H1 (cell line): ENCODE results near the gene OLFM3. TPM values are rescaled to one million over a fixed set of nuclear protein-coding genes. Genes with fewer than 3 reads are reported as not detected.

Experiments
- CTCF ChIA-PET: fragments of 300-600 bp; sonication (Branson Sonifier 250); formaldehyde crosslinking; loops from one replicate; lab custom pipeline; 2021; ENCODE audit not compliant: partially characterized antibody; lab: Charles Lee
- POLR2A ChIA-PET: fragments of 300-600 bp; sonication (Branson Sonifier 250); formaldehyde crosslinking; loops from one replicate; lab custom pipeline; 2021; ENCODE audit warnings: inconsistent platforms; ENCODE audit not compliant: partially characterized antibody; lab: Charles Lee
- DNase-seq, 2 experiments: peaks; one replicate each; pipeline versions ENCODE4 v3.0.0 to v3.0.0-alpha.2; 2010 to 2022; ENCODE audit warnings: low spot score in 2 of 2, low read depth in 1 of 2, mixed read lengths in 1 of 2
- FAIRE-seq: peaks from 2 replicates; lab custom pipeline; 2011; peaks lifted over from hg19 to GRCh38; lab: Jason Lieb, UNC
- H2AFZ ChIP-seq: 2 replicates; pipeline ENCODE4 v1.8.1; 2012; ENCODE audit warnings: low read length, inconsistent platforms
- H2AK5ac ChIP-seq: 2 replicates; pipeline ENCODE4 v1.6.1; 2013; ENCODE audit warnings: low read depth, low read length
- H2BK120ac ChIP-seq: replicated peaks from 2 replicates; pipeline ENCODE3; 2013; ENCODE audit warnings: low read depth, low read length, inconsistent platforms
- H2BK12ac ChIP-seq: 2 replicates; pipeline ENCODE4 v1.6.1; 2013; ENCODE audit warnings: low read depth, low read length
- H2BK15ac ChIP-seq: 2 replicates; pipeline ENCODE4 v1.6.1; 2013; ENCODE audit warnings: low read length
- H2BK20ac ChIP-seq: 2 replicates; pipeline ENCODE4 v1.6.1; 2013; ENCODE audit warnings: low read length
- H2BK5ac ChIP-seq: 2 replicates; pipeline ENCODE4 v1.6.1; 2013; ENCODE audit warnings: low read depth, low read length
- H3K14ac ChIP-seq: 2 replicates; pipeline ENCODE4 v1.6.1; 2013; ENCODE audit warnings: inconsistent platforms; ENCODE audit not compliant: insufficient read length
- H3K18ac ChIP-seq: 2 replicates; pipeline ENCODE4 v1.6.1; 2013; ENCODE audit warnings: low read length; ENCODE audit errors: extremely low read depth
- H3K23ac ChIP-seq: 2 replicates; pipeline ENCODE4 v1.6.1; 2013; ENCODE audit warnings: inconsistent platforms; ENCODE audit not compliant: insufficient read length
- H3K23me2 ChIP-seq: 2 replicates; pipeline ENCODE4 v1.6.1; 2013; ENCODE audit warnings: low read depth, low read length
- H3K27ac ChIP-seq: 2 replicates; pipeline ENCODE4 v1.6.1; 2011; ENCODE audit warnings: low read depth, low read length, inconsistent platforms
- H3K27me3 ChIP-seq, 4 experiments: replicated peaks in 1 of 4; 1 replicate in 1 of 4; 2 replicates in 3 of 4; pipeline versions ENCODE4 v1.6.1 to v1.8.1; 2011 to 2013; ENCODE audit warnings: low read length in 3 of 4, mild to moderate bottlenecking in 3 of 4, inconsistent platforms in 2 of 4, mixed read lengths in 2 of 4, moderate library complexity in 1 of 4; ENCODE audit not compliant: control insufficient read depth in 3 of 4, insufficient read depth in 3 of 4; ENCODE audit errors: extremely low read depth in 1 of 4
- H3K36me3 ChIP-seq, 4 experiments: 2 replicates each; pipeline versions ENCODE4 v1.6.1 to v1.8.1; 2011 to 2013; ENCODE audit warnings: mild to moderate bottlenecking in 4 of 4, low read length in 3 of 4, moderate library complexity in 2 of 4, control low read depth in 1 of 4, inconsistent platforms in 1 of 4; ENCODE audit not compliant: insufficient read depth in 4 of 4, control insufficient read depth in 2 of 4
- H3K4ac ChIP-seq: replicated peaks from 2 replicates; pipeline ENCODE3; 2013; ENCODE audit warnings: low read length, low read depth, mixed read lengths, inconsistent platforms; ENCODE audit not compliant: insufficient read length
- H3K4me1 ChIP-seq, 4 experiments: replicated peaks in 1 of 4; 1 replicate in 1 of 4; 2 replicates in 3 of 4; pipeline versions ENCODE4 v1.6.1 to v1.8.1; 2011 to 2013; ENCODE audit warnings: low read length in 3 of 4, inconsistent platforms in 2 of 4, mixed read lengths in 1 of 4; ENCODE audit not compliant: insufficient read depth in 4 of 4, control insufficient read depth in 3 of 4
- H3K4me2 ChIP-seq, 2 experiments: 2 replicates each; pipeline versions ENCODE4 v1.6.1 to v1.8.1; 2011 to 2013; ENCODE audit warnings: low read depth in 2 of 2, low read length in 2 of 2, control low read depth in 1 of 2, inconsistent platforms in 1 of 2, mild to moderate bottlenecking in 1 of 2; ENCODE audit not compliant: insufficient read depth in 1 of 2
- H3K4me3 ChIP-seq, 4 experiments: fragments of 200-600, 300-600 bp in 1 of 4; sonication (generic), shearing (Covaris generic), sonication (Bioruptor Twin) in 1 of 4; 2 replicates each; pipeline versions ENCODE4 v1.5.1 to v1.8.1; 2011 to 2016; ENCODE audit warnings: low read length in 4 of 4, low read depth in 3 of 4, control low read depth in 2 of 4, inconsistent platforms in 2 of 4, mild to moderate bottlenecking in 2 of 4, mixed read lengths in 1 of 4, moderate library complexity in 1 of 4; ENCODE audit not compliant: insufficient read depth in 2 of 4; ENCODE audit errors: extremely low read depth in 1 of 4
- H3K56ac ChIP-seq: replicated peaks from 2 replicates; pipeline ENCODE3; 2013; ENCODE audit warnings: low read depth, mild to moderate bottlenecking, mixed read lengths, low read length, inconsistent platforms; ENCODE audit not compliant: insufficient read length
- H3K79me1 ChIP-seq: 2 replicates; pipeline ENCODE4 v1.6.1; 2013; ENCODE audit warnings: low read depth, low read length, control low read depth
- H3K79me2 ChIP-seq, 2 experiments: 2 replicates each; pipeline versions ENCODE4 v1.6.1 to v1.8.1; 2012 to 2013; ENCODE audit warnings: low read length in 2 of 2, mild to moderate bottlenecking in 2 of 2, inconsistent platforms in 1 of 2; ENCODE audit not compliant: insufficient read depth in 2 of 2, control insufficient read depth in 1 of 2
- H3K9ac ChIP-seq, 4 experiments: replicated peaks in 1 of 4; 1 replicate in 1 of 4; 2 replicates in 3 of 4; pipeline versions ENCODE4 v1.6.1 to v1.8.1; 2011 to 2013; ENCODE audit warnings: low read depth in 3 of 4, low read length in 3 of 4, control low read depth in 2 of 4, mild to moderate bottlenecking in 2 of 4, moderate library complexity in 2 of 4, inconsistent platforms in 1 of 4; ENCODE audit errors: extremely low read depth in 1 of 4
- H3K9me3 ChIP-seq, 2 experiments: 2 replicates each; pipeline versions ENCODE4 v1.6.1 to v1.8.1; 2012 to 2013; ENCODE audit warnings: mild to moderate bottlenecking in 2 of 2, moderate library complexity in 2 of 2, control low read depth in 1 of 2, inconsistent platforms in 1 of 2, low read depth in 1 of 2, low read length in 1 of 2, mixed read lengths in 1 of 2; ENCODE audit not compliant: insufficient read depth in 2 of 2
- H4K20me1 ChIP-seq, 2 experiments: replicated peaks in 1 of 2; 2 replicates each; pipeline versions ENCODE3 to v1.8.1; 2011 to 2013; ENCODE audit warnings: inconsistent platforms in 2 of 2, low read length in 2 of 2, mild to moderate bottlenecking in 1 of 2; ENCODE audit not compliant: insufficient read depth in 2 of 2, control insufficient read depth in 1 of 2
- H4K5ac ChIP-seq: 2 replicates; pipeline ENCODE4 v1.6.1; 2013; ENCODE audit warnings: low read length, low read depth, mixed read lengths, inconsistent platforms; ENCODE audit not compliant: insufficient read length
- H4K8ac ChIP-seq: 2 replicates; pipeline ENCODE4 v1.8.0; 2013; ENCODE audit warnings: mild to moderate bottlenecking, moderate library complexity, low read length, inconsistent platforms; ENCODE audit not compliant: insufficient read depth; ENCODE audit errors: extremely low read depth
- H4K91ac ChIP-seq: replicated peaks from 2 replicates; pipeline ENCODE3; 2013; ENCODE audit warnings: low read length, mixed read lengths, inconsistent platforms; ENCODE audit not compliant: insufficient read length
- CEBPB ChIP-seq: IDR thresholded peaks from 2 replicates; pipeline ENCODE4 v1.6.1; 2012; ENCODE audit warnings: low read depth, low read length
- CHD2 ChIP-seq: IDR thresholded peaks from 2 replicates; pipeline ENCODE4 v1.6.1; 2012; ENCODE audit warnings: low read length, improper control_type of control experiment
- EP300 ChIP-seq, 2 experiments: IDR thresholded peaks; 1 replicate in 1 of 2; 2 replicates in 1 of 2; pipeline ENCODE4 v1.6.1; 2011 to 2012; ENCODE audit warnings: low read depth in 2 of 2, low read length in 2 of 2, mild to moderate bottlenecking in 2 of 2, borderline replicate concordance in 1 of 2, inconsistent platforms in 1 of 2, moderate library complexity in 1 of 2
- GABPA ChIP-seq: IDR thresholded peaks from 2 replicates; pipeline ENCODE4 v1.6.1; 2011; ENCODE audit warnings: mild to moderate bottlenecking, low read length, moderate library complexity, borderline replicate concordance; ENCODE audit not compliant: insufficient read depth
- GTF2F1 ChIP-seq: IDR thresholded peaks from 2 replicates; pipeline ENCODE4 v1.6.1; 2012; ENCODE audit warnings: low read depth, low read length, improper control_type of control experiment, borderline replicate concordance
- KDM5A ChIP-seq: fragments of 200-600 bp; IDR thresholded peaks from 2 replicates; pipeline ENCODE4 v1.7.1; 2012; ENCODE audit warnings: mild to moderate bottlenecking, low read length, inconsistent platforms, mixed read lengths
- NANOG ChIP-seq: IDR thresholded peaks from 2 replicates; pipeline ENCODE4 v1.6.1; 2011; ENCODE audit warnings: low read length, low read depth, mild to moderate bottlenecking, inconsistent platforms; ENCODE audit not compliant: insufficient read depth, poor library complexity, severe bottlenecking
- POLR2A ChIP-seq, 2 experiments: IDR thresholded peaks; 1 replicate in 1 of 2; 2 replicates in 1 of 2; pipeline ENCODE4 v1.6.1; 2011; ENCODE audit warnings: low read depth in 2 of 2, low read length in 2 of 2, mild to moderate bottlenecking in 2 of 2; ENCODE audit errors: control extremely low read depth in 1 of 2
- RXRA ChIP-seq: IDR thresholded peaks from 2 replicates; pipeline ENCODE4 v1.6.1; 2011; ENCODE audit warnings: low read depth, mild to moderate bottlenecking, low read length, moderate library complexity; ENCODE audit not compliant: insufficient read depth
- SRF ChIP-seq: IDR thresholded peaks from 2 replicates; pipeline ENCODE4 v1.6.1; 2011; ENCODE audit warnings: mild to moderate bottlenecking, low read depth, low read length, moderate library complexity
- USF2 ChIP-seq: IDR thresholded peaks from 2 replicates; pipeline ENCODE4 v1.6.1; 2011; ENCODE audit warnings: low read length, improper control_type of control experiment
- WGBS, 2 experiments: shearing (Covaris generic) in 1 of 2; methylation state at CpG; one replicate each; pipeline versions ENCODE4 v1.1.6 to v1.1.7; 2013 to 2015; ENCODE audit warnings: low lambda C conversion rate in 2 of 2, mixed read lengths in 2 of 2, inconsistent platforms in 1 of 2, low coverage in 1 of 2, missing lambda C conversion rate in 1 of 2; ENCODE audit not compliant: insufficient replicate concordance in 2 of 2, insufficient coverage in 1 of 2, insufficient read length in 1 of 2; ENCODE audit errors: extremely low coverage in 1 of 2, missing lambda C conversion rate in 1 of 2; 5-methylcytosine and 5-hydroxymethylcytosine counted together
- polyA plus RNA-seq, 7 experiments: library from polyadenylated mRNA; depleted of rRNA in 3 of 7; stranded (reverse) in 5 of 7; unstranded in 2 of 7; fragments of >200 nt in 5 of 7; fragments of 200-250 nt in 2 of 7; gene quantifications; 1 replicate in 5 of 7; 2 replicates in 1 of 7; 4 replicates in 1 of 7; pipeline versions ENCODE4 v1.2.1 to v1.2.3, GENCODE V29; 2011 to 2013; ENCODE audit warnings: missing spikeins in 2 of 7, mixed read lengths in 2 of 7
- total RNA-seq: library from RNA; stranded (reverse); fragmentation: NEBNext Ultra II Directional; extraction: Animal tissue kit (Norgen Biotek cat#: 25700); gene quantifications from 2 replicates; pipeline ENCODE4 v1.2.1, GENCODE V29; 2021
- TF ChIP-seq, protein P1 (sequence below): IDR thresholded peaks from 2 replicates; pipeline ENCODE4 v1.6.1; 2012; ENCODE audit warnings: inconsistent platforms

OLFM3 gene
- total and polyA plus RNA-seq, 2 of the 8 experiments (the other 6 are each of a cell fraction or from before 2014, with no cell fraction given): 0.30 to 0.32 TPM

- Histone ChIP-seq H2AK5ac (no peak overlapping the region), H3K4me1 (no peaks in the 10 kb centered on the region), H3K23ac (no peak overlapping the region), H3K9me3 (no peaks in the 10 kb centered on the region), H3K36me3 (no peaks in the 10 kb centered on the region), H3K4ac (no peak overlapping the region), H4K91ac (no peak overlapping the region), H3K56ac (no peak overlapping the region), H2BK5ac (no peak overlapping the region), H3K18ac (no peak overlapping the region), H2BK12ac (no peak overlapping the region), H3K79me1 (no peaks in the 10 kb centered on the region), H3K27ac (no peak overlapping the region), H4K8ac (no peak overlapping the region), H2BK20ac (no peak overlapping the region), H3K23me2 (no peaks in the 10 kb centered on the region), H3K79me2 (no peaks in the 10 kb centered on the region), H2BK120ac (no peak overlapping the region), H3K27me3 (no peaks in the 10 kb centered on the region), H4K5ac (no peak overlapping the region), H4K20me1 (no peaks in the 10 kb centered on the region), H3K14ac (no peak overlapping the region), H2AFZ (no peak overlapping the region), H3K4me3 (no peak overlapping the region), H3K9ac (no peak overlapping the region), H2BK15ac (no peak overlapping the region), H3K4me2 (no peak overlapping the region)
- POLR2A ChIA-PET: no interaction called here
- DNase-seq (no peak), FAIRE-seq (no peak)
- 91% methylated on average over 3 of the region's 3 CpGs; no CpG with 5 or more reads in 1 of the 2 experiments for WGBS, 2 experiments
- CTCF ChIA-PET: interaction anchor here (1.0 kb wide), 1 partner anchor 10 kb away, joined by 3 read pairs; no protein-coding TSS in a partner anchor
- TF ChIP-seq USF2: no peak
- TF ChIP-seq EP300 (IDR thresholded peaks at IDR 0.05; ENCODE audit: borderline replicate concordance in 1 of 2, low read depth in 2 of 2, low read length in 2 of 2): no peak
- TF ChIP-seq NANOG: no peak
- TF ChIP-seq POLR2A (IDR thresholded peaks at IDR 0.05; ENCODE audit: control extremely low read depth in 1 of 2, low read depth in 2 of 2, low read length in 2 of 2): no peak
- TF ChIP-seq SRF: no peak
- no peak for TF ChIP-seq KDM5A
- TF ChIP-seq GABPA: no peak
- no peak for TF ChIP-seq CHD2
- no peak for TF ChIP-seq CEBPB
- TF ChIP-seq GTF2F1: no peak
- TF ChIP-seq, protein P1, sequence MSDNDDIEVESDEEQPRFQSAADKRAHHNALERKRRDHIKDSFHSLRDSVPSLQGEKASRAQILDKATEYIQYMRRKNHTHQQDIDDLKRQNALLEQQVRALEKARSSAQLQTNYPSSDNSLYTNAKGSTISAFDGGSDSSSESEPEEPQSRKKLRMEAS: no peak
- TF ChIP-seq RXRA: no peak
Observed at GRCh38 chr1:101942516-101943193, 54.1 kb downstream of the OLFM3 start.
